NOMO-1 treated with dmso at 0.1 percent for 144 hours (cell line): ENCODE results near the gene CPT2.
"Not testable (repeated sequence)": the region's sequence is repeated elsewhere in the genome, so short reads cannot be mapped to it uniquely, and the experiment has no call there.

Source experiments
- DNase-seq: peaks from one replicate; lab custom pipeline; 2025; ENCODE audit not compliant: unreplicated experiment; lab: John Stamatoyannopoulos, UW

CPT2 gene

GRCh38 chr1:53182111-53182593 lies 14.5 kb upstream of the CPT2 start:
- DNase-seq: peak; percentile 30

GRCh38 chr1:53182716-53183094 lies 13.9 kb upstream of the CPT2 start:
- DNase-seq: no peak

DNA sequence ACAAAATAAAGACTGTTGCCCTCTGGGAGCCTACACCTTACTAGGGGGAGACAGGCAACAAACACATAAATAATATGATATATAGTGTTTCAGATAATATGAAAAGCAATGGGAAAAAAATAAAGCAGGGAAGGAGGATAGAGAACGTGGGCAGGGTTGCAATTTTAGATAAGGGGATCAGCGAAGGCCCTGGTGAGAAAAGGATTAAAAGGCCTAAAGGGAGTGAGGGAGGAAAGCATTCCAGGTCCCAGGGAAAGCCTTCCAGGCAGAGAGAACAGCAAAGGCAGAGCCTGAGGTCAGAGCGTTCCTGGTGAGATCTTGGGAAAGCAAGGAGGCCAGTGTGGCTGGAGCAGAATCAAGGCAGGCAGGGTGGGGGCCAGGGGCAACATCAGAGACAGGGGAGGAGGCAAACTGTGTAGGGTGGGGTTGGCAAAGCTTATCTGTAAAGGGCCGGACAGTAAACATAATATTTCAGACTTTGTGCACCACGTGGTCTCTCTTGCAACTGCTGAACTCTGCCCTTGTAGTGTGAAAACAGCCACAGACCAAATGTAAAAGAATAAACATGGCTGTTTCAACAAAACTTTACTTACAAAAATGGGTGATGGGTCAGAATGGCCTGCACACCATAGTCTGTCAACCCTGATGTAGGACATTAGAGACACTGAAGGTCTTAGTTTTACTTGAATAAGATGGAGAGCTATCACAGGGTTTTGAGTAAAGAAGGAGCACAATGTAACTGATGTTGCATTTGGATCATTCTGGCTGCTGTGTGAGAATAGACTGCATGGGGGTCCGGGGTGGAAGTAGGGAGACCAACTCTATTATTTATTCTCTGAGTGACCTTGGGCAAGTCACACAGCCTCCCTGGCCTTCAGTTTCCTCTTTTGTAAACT lies 13.3 kb upstream of the CPT2 start:
- DNase-seq: no peak

- DNase-seq: not testable (repeated sequence)
Observed at GRCh38 chr1:53185955-53186297, 10.7 kb upstream of the CPT2 start.

- no peak for DNase-seq
Observed at GRCh38 chr1:53186533-53186932, 10.1 kb upstream of the CPT2 start.

- no peak for DNase-seq
Observed at GRCh38 chr1:53187401-53187800, 9.2 kb upstream of the CPT2 start.

DNA sequence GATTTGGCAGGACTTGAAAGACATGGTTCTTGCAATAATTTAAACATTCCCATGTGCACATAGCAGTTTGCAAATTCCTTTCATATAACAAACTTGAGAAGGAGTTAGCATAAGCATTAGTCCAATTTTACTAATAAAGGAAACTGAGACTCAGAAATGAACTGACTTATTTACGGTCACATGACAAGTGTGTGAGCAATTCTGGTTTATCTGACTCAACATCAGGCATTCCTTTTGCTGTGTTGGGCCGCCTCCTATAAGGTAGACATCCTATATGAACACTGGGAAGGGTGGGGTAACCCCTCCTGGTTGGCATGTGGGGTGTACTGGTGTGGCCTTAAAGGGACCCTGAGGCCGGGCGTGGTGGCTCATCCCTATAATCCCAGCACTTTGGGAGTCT lies 8.5 kb upstream of the CPT2 start:
- no peak for DNase-seq

- no peak for DNase-seq
Observed at GRCh38 chr1:53189061-53189460, 7.6 kb upstream of the CPT2 start.

DNA sequence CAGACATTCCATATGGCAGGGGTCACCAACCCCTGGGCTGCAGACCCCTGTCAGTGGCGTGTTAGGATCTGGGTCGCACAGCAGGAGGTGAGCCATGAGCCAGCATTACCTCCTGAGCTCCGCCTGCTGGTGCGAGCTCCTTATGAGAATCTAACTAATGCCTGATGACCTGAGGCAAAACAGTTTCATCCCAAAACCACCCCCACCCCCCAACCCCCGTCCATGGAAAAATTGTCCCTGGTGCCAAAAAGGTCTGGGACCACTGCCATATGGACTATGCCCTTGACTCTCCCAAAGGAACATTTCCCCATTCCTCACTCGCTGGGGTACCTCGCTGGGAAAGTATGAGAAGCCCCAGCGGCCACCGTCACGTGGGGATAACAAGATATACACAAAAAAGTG lies 6.4 kb upstream of the CPT2 start:
- DNase-seq: no peak

- DNase-seq: no peak
Observed at GRCh38 chr1:53195246-53196016, 1.2 kb upstream of the CPT2 start.

GRCh38 chr1:53196017-53196484 lies 573 bp upstream of the CPT2 start:
- no peak for DNase-seq

DNA sequence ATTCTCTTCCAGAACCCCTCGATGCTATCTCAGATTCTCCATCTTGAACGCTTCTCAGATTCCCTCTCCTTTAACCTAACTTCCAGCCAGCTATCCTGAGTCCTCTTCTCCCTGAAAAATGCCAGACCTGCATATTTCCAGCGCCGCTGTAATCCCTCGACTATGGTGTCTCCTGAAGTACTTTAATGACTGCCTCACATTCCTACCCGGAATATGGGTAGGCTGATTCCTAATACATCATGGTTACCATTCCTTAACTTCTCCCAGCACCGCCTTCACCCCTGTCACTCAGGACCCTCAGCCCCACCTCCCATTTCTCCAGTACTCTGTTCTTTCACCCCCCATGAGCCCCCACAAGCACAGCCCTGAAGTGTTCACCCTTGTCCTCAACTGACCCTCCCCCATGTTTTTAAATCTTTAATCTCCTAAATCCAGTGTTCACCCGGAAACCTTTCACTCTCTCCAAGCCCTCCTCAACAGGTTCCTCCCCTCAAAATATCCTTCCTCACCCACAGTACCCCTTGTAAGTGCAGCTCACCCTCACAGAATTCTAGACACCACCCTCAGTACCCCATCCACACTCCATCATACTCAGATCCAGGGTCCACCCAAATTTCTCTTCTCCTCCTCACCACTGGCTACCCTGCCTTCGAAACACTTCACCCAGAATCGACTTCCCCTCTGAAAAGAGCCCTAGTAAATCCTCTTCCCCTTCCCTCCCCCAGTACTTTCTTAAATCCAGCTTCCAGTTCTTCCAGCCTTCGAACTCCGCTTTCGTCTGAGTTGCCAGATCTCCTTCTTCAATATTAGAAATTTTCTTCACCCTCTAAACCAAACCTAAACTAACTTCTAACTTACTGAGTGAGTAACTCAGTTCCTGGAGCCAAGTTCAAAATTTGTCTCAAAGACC lies 922 bp downstream of the CPT2 start:
- no peak for DNase-seq

- DNase-seq: no peak
Observed at GRCh38 chr1:53198241-53198651, 1.6 kb downstream of the CPT2 start.

- DNase-seq: no peak
Observed at GRCh38 chr1:53203466-53203865, 6.8 kb downstream of the CPT2 start.

DNA sequence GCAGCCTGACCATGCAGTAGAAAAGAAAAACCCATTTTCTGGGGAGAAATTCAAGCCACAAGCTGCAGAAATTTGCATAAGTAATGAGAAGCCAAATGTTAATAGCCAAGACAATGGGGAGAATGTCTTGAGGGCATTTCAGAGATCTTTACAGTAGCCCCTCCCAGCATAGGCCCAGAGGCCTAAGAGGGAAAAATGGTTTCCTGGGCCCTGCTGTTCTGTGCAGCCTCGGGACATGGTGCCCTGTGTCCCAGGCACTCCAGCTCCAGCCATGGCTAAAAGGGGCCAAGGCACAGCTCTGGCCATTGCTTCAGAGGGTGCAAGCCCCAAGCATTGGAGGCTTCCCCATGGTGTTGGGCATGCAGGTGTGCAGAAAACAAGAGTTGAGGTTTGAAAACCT lies 8.9 kb downstream of the CPT2 start:
- not testable (repeated sequence) for DNase-seq

DNA sequence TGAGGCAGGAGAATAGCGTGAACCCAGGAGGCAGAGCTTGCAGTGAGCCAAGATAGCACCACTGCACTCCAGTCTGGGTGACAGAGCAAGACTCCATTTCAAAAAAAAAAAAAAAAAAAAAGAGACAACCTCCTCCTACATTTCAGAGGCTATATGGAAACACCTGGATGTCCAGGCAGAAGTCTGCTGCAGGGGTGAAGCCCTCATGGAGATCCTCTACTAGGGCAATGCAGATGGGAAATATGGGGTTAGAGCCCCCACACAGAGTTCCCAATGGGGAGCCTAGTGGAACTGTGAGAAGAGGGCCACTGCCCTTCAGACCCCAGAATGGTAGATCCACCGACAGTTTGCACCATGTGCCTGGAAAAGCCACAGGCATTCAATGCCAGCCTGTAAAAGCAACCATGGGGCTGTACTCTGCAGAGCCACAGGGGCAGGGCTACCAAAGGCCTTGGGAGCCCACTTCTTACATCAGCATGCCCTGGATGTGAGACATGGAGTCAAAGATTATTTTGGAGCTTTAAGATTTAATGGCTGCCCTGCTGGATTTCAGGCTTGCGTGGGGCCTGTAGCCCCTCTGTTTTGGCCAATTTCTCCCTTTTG lies 9.6 kb downstream of the CPT2 start:
- not testable (repeated sequence) for DNase-seq

DNA sequence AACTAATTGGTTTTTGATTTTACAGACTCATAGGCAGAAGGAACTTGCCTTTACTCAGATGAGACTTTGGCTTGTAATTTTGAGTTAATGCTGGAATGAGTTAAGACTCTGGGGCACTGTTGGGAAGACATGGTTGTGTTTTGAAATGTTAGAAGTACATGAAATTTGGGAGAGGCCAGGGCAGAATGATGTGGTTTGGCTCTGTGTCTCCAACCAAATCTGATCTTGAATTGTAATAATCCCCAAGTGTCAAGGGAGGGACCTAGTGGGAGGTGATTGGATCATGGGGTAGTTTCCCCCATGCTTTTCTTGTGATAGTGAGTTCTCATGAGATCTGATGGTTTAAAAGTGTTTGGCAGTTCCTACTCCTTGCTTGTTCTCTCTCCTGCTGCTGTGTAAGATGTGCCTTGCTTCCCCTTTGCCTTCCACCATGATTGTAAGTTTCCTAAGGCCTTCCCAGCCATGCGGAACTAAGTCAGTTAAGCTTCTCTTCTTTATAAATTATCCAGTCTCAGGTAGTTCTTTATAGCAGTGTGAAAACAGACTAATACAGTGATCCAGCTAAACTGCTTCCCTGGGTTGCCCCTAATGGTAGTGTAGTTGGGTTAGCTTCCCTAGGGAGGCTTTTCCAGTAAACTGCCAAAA lies 10.2 kb downstream of the CPT2 start:
- DNase-seq: no peak

DNA sequence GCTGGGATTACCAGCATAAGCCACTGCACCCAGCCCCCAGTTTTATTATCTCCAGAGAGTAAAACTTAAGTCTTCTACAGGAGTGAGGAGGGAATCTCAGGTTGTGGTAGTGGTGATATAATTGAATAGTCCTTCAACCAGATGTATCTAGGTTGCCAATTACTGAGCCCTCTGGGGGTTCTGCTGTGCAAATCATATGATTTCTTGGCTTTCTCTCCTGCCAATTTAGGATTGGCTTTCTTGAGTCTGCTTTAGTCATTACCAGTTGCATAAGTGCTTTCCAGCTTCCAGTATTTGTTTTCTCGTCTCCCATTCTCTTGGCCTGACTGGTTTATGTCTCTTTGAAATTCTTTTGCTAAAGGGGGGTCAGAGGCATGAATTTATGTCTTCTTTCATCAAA lies 11.1 kb downstream of the CPT2 start:
- no peak for DNase-seq

- no peak for DNase-seq
Observed at GRCh38 chr1:53210352-53210751, 13.7 kb downstream of the CPT2 start.

DNA sequence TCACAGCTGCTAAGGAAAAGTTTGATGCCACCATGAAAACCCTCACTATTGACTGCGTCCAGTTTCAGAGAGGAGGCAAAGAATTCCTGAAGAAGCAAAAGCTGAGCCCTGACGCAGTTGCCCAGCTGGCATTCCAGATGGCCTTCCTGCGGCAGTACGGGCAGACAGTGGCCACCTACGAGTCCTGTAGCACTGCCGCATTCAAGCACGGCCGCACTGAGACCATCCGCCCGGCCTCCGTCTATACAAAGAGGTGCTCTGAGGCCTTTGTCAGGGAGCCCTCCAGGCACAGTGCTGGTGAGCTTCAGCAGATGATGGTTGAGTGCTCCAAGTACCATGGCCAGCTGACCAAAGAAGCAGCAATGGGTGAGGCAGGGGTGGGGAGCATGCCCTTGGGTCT lies 14.3 kb downstream of the CPT2 start:
- no peak for DNase-seq
